K562 (cell line): ENCODE measurements around the gene ZNF581. TPM values are rescaled to one million over a fixed set of nuclear protein-coding genes. Genes with fewer than 3 reads are reported as not detected.

Source experiments
- BCOR ChIP-seq: fragments of 450-650 bp; IDR thresholded peaks from 2 replicates; pipeline ENCODE4 v1.6.1; 2016
- CBFA2T3 ChIP-seq: fragments of 450-650 bp; IDR thresholded peaks from 2 replicates; pipeline ENCODE4 v1.6.1; 2017
- ELF1 ChIP-seq: fragments of 200-800 bp; sonication (Bioruptor generic); IDR thresholded peaks from 2 replicates; pipeline ENCODE4 v1.6.1; 2016; ENCODE audit warnings: missing genetic modification characterization, missing compliant biosample characterization
- ETV1 ChIP-seq: fragments of 450-650 bp; conservative IDR thresholded peaks from 2 replicates; pipeline ENCODE4 v1.6.1; 2016; ENCODE audit warnings: missing genetic modification characterization, control low read depth, low read depth, missing compliant biosample characterization
- HDGF ChIP-seq: fragments of 450-650 bp; IDR thresholded peaks from 2 replicates; pipeline ENCODE4 v1.6.1; 2016
- NCOA6 ChIP-seq: fragments of 450-650 bp; IDR thresholded peaks from 2 replicates; pipeline ENCODE4 v1.6.1; 2017; ENCODE audit warnings: mild to moderate bottlenecking
- RUNX1 ChIP-seq: sonication (generic); IDR thresholded peaks from 2 replicates; pipeline ENCODE4 v1.6.1; 2016; ENCODE audit warnings: antibody characterized with exemption, low read depth
- SIN3A ChIP-seq, 2 experiments: fragments of 150-350 bp in 1 of 2; IDR thresholded peaks; 2 replicates each; pipeline ENCODE4 v1.6.1; 2011 to 2016; ENCODE audit warnings: borderline replicate concordance in 2 of 2, low read depth in 2 of 2, low read length in 2 of 2, mild to moderate bottlenecking in 2 of 2, moderate library complexity in 2 of 2; ENCODE audit not compliant: control insufficient read depth in 1 of 2
- SMARCA4 ChIP-seq: fragments of 450-650 bp; IDR thresholded peaks from 2 replicates; pipeline ENCODE4 v1.6.1; 2016
- SRF ChIP-seq, 2 experiments: fragments of 250-450, 450-650 bp in 1 of 2; sonication (Bioruptor Pico) in 1 of 2; sonication (generic) in 1 of 2; formaldehyde crosslinking; IDR thresholded peaks; 2 replicates each; pipeline versions ENCODE4 v1.5.0 to v1.5.1; 2020 to 2022; ENCODE audit warnings: mild to moderate bottlenecking in 1 of 2, missing genetic modification reagents in 1 of 2
- TCFL5 ChIP-seq: fragments of 250-450 bp; sonication (Bioruptor Pico); conservative IDR thresholded peaks from 2 replicates; pipeline ENCODE4 v1.6.1; 2021; ENCODE audit warnings: mild to moderate bottlenecking, moderate library complexity, matching md5 sums
- U2AF2 ChIP-seq: fragments of 200-400 bp; formaldehyde crosslinking; optimal IDR thresholded peaks from 2 replicates; pipeline ENCODE3; 2017; ENCODE audit warnings: low read depth, mild to moderate bottlenecking, low read length
- ZC3H4 ChIP-seq: sonication (generic); formaldehyde crosslinking; IDR thresholded peaks from 2 replicates; pipeline ENCODE4 v1.9.0; 2021; ENCODE audit warnings: missing genetic modification reagents, borderline replicate concordance
- polyA plus RNA-seq, 8 experiments: library from polyadenylated mRNA; depleted of rRNA in 4 of 8; stranded (reverse) in 5 of 8; unstranded in 3 of 8; fragments of >200 nt; fragmentation: Nextera tagmentation in 2 of 8; fragmentation: Illumina TruSeq in 1 of 8; extraction: Ambion mirVana in 2 of 8; extraction: Trizol in 1 of 8; gene quantifications; 2 replicates each; pipeline versions ENCODE4 v1.2.1 to v1.2.3, GENCODE V29; 2011 to 2014; ENCODE audit warnings: inconsistent platforms in 1 of 8, missing spikeins in 1 of 8
- total RNA-seq, 7 experiments: library from RNA; depleted of rRNA in 6 of 7; stranded (reverse); fragments of >200 nt in 6 of 7; fragmentation: Illumina TruSeq in 2 of 7; extraction: Trizol in 2 of 7; gene quantifications; 2 replicates each; pipeline versions ENCODE4 v1.2.1 to v1.2.3, GENCODE V29; 2011 to 2021; ENCODE audit warnings: low replicate concordance in 1 of 7
- TF ChIP-seq, protein P1 (sequence below): sonication (generic); formaldehyde crosslinking; IDR thresholded peaks from 2 replicates; pipeline ENCODE4 v1.8.0; 2022; ENCODE audit warnings: mild to moderate bottlenecking, missing genetic modification reagents
- TF ChIP-seq, protein P2 (sequence below): fragments of 450-650 bp; conservative IDR thresholded peaks from 2 replicates; pipeline ENCODE4 v1.6.1; 2016; ENCODE audit warnings: missing genetic modification characterization, low read depth, mild to moderate bottlenecking, control low read depth, missing compliant biosample characterization
- TF ChIP-seq, protein P3 (sequence below): fragments of 250-450 bp; sonication (Bioruptor Pico); IDR thresholded peaks from 2 replicates; pipeline ENCODE4 v1.5.0; 2021
- TF ChIP-seq, protein P4 (sequence below): IDR thresholded peaks from 2 replicates; pipeline ENCODE4 v1.6.1; 2016; ENCODE audit warnings: missing genetic modification characterization, missing compliant biosample characterization
- TF ChIP-seq, protein P5 (sequence below): fragments of 450-650 bp; IDR thresholded peaks from 2 replicates; pipeline ENCODE4 v1.6.1; 2017; ENCODE audit warnings: mild to moderate bottlenecking, moderate library complexity

The ZNF581 gene
- total and polyA plus RNA-seq, 9 of the 15 experiments (the other 6 are each of a cell fraction or from before 2014, with no cell fraction given) = 2.4 to 39.4 (median 15.4) TPM

DNA sequence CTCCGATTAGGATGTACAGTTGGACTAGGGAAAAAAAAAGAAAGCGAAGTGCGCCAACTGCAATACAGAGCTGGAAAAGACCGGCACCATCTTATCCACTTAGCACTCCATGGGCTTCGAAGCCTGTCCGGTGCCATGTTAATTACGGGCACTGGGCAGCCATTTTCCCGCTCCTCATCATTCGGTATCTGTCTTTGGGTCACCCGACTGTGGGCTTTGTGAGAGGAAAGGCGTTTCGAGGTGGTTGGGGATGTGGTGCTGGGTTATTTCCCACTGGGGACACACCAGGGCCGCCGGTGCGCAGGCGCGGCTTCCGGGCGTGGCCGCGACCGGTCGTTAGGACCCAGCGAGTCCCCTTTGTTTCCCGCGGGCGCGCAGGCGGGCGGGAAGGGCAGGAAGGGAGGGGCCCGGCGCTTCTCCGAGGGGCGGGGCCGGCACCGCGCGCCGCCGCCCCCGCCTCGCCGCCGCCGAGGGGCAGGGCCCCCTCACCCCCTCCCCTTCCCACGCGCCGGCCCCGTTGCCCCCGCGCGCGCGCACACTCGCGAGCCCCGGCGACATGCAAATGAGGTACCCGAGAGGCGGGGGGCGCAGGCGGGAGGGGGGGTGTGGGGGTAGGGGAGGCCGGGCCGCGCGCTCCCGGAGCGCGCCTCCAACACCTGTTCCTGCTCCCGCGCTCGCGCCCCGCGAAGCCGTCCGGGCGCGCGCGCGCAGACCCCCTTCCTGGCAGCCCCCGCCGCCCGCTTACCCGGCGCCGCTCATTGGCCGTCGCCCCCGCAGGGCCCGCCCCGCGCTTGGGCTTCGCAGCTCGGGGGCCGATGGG is 43.4 kb upstream of the ZNF581 start, which contains the start of gene ZNF524 (continued):
- TF ChIP-seq SMARCA4 (no peak), ETV1 (tag) (peak; percentile 66), SRF (CRISPR knock-in tag; IDR thresholded peaks at IDR 0.05) (no peak), ZC3H4 (CRISPR knock-in tag) (no peak), TCFL5 (CRISPR knock-in tag) (no peak), CBFA2T3 (no peak), HDGF (no peak), U2AF2 (no peak), ELF1 (tag) (peak; percentile 56), SIN3A (IDR thresholded peaks at IDR 0.05; ENCODE audit: borderline replicate concordance in 2 of 2, control insufficient read depth in 1 of 2, low read depth in 2 of 2, low read length in 2 of 2) (peak; percentile 16 to 51; a peak in 1 of 4 replicates), NCOA6 (no peak), BCOR (0 out of 2 replicates have a peak, but pooled peaks have one; percentile 9), RUNX1 (no peak; the same call in 1 of the 2 replicates)
- TF ChIP-seq, protein P1, sequence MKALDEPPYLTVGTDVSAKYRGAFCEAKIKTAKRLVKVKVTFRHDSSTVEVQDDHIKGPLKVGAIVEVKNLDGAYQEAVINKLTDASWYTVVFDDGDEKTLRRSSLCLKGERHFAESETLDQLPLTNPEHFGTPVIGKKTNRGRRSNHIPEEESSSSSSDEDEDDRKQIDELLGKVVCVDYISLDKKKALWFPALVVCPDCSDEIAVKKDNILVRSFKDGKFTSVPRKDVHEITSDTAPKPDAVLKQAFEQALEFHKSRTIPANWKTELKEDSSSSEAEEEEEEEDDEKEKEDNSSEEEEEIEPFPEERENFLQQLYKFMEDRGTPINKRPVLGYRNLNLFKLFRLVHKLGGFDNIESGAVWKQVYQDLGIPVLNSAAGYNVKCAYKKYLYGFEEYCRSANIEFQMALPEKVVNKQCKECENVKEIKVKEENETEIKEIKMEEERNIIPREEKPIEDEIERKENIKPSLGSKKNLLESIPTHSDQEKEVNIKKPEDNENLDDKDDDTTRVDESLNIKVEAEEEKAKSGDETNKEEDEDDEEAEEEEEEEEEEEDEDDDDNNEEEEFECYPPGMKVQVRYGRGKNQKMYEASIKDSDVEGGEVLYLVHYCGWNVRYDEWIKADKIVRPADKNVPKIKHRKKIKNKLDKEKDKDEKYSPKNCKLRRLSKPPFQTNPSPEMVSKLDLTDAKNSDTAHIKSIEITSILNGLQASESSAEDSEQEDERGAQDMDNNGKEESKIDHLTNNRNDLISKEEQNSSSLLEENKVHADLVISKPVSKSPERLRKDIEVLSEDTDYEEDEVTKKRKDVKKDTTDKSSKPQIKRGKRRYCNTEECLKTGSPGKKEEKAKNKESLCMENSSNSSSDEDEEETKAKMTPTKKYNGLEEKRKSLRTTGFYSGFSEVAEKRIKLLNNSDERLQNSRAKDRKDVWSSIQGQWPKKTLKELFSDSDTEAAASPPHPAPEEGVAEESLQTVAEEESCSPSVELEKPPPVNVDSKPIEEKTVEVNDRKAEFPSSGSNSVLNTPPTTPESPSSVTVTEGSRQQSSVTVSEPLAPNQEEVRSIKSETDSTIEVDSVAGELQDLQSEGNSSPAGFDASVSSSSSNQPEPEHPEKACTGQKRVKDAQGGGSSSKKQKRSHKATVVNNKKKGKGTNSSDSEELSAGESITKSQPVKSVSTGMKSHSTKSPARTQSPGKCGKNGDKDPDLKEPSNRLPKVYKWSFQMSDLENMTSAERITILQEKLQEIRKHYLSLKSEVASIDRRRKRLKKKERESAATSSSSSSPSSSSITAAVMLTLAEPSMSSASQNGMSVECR (CRISPR knock-in tag) = 0 out of 2 replicates have a peak, but pooled peaks have one; percentile 38
- TF ChIP-seq, protein P2, sequence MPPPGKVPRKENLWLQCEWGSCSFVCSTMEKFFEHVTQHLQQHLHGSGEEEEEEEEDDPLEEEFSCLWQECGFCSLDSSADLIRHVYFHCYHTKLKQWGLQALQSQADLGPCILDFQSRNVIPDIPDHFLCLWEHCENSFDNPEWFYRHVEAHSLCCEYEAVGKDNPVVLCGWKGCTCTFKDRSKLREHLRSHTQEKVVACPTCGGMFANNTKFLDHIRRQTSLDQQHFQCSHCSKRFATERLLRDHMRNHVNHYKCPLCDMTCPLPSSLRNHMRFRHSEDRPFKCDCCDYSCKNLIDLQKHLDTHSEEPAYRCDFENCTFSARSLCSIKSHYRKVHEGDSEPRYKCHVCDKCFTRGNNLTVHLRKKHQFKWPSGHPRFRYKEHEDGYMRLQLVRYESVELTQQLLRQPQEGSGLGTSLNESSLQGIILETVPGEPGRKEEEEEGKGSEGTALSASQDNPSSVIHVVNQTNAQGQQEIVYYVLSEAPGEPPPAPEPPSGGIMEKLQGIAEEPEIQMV = no peak
- TF ChIP-seq, protein P3, sequence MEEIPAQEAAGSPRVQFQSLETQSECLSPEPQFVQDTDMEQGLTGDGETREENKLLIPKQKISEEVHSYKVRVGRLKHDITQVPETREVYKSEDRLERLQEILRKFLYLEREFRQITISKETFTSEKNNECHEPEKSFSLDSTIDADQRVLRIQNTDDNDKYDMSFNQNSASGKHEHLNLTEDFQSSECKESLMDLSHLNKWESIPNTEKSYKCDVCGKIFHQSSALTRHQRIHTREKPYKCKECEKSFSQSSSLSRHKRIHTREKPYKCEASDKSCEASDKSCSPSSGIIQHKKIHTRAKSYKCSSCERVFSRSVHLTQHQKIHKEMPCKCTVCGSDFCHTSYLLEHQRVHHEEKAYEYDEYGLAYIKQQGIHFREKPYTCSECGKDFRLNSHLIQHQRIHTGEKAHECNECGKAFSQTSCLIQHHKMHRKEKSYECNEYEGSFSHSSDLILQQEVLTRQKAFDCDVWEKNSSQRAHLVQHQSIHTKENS = no peak
- TF ChIP-seq, protein P4, sequence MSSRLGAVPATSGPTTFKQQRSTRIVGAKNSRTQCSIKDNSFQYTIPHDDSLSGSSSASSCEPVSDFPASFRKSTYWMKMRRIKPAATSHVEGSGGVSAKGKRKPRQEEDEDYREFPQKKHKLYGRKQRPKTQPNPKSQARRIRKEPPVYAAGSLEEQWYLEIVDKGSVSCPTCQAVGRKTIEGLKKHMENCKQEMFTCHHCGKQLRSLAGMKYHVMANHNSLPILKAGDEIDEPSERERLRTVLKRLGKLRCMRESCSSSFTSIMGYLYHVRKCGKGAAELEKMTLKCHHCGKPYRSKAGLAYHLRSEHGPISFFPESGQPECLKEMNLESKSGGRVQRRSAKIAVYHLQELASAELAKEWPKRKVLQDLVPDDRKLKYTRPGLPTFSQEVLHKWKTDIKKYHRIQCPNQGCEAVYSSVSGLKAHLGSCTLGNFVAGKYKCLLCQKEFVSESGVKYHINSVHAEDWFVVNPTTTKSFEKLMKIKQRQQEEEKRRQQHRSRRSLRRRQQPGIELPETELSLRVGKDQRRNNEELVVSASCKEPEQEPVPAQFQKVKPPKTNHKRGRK (tag) = no peak
- TF ChIP-seq, protein P5, sequence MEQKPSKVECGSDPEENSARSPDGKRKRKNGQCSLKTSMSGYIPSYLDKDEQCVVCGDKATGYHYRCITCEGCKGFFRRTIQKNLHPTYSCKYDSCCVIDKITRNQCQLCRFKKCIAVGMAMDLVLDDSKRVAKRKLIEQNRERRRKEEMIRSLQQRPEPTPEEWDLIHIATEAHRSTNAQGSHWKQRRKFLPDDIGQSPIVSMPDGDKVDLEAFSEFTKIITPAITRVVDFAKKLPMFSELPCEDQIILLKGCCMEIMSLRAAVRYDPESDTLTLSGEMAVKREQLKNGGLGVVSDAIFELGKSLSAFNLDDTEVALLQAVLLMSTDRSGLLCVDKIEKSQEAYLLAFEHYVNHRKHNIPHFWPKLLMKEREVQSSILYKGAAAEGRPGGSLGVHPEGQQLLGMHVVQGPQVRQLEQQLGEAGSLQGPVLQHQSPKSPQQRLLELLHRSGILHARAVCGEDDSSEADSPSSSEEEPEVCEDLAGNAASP = no peak
